ENCODE measurements around the gene ROR1. TPM values are rescaled to one million over a fixed set of nuclear protein-coding genes. Genes with fewer than 3 reads are reported as not detected.
A peak's percentile ranks its signal among the peaks of the same experiment; 100 is the strongest.

The ROR1 gene
- total and polyA plus RNA-seq, 2 of the 4 experiments (the other 2 are of a cell fraction), result 4.4 to 10.0 TPM

- Histone ChIP-seq H3K4me1 (ENCODE audit: control insufficient read depth, insufficient read depth, low read length) (peaks cover 2% of the 10 kb centered on the region; the same call in 1 of the 2 replicates), H3K27me3 (ENCODE audit: control insufficient read depth, insufficient read depth, low read length) (no peaks in the 10 kb centered on the region), H3K56ac (ENCODE audit: extremely low read depth, insufficient read depth, low read length) (no peak overlapping the region), H3K14ac (replicated peaks; ENCODE audit: low read depth, low read length) (no peak overlapping the region), H3K36me3 (ENCODE audit: control insufficient read depth, insufficient read depth, low read length) (no peaks in the 10 kb centered on the region), H4K8ac (ENCODE audit: low read depth in 2 of 2, low read length in 2 of 2) (no peak overlapping the region), H2BK15ac (ENCODE audit: low read depth, low read length) (0 out of 3 replicates have a peak overlapping the region, but pooled peaks have one; percentile 17), H2AK9ac (replicated peaks; ENCODE audit: low read depth, low read length, poor library complexity) (no peak overlapping the region), H3K4me3 (ENCODE audit: insufficient read depth, low read depth, low read length) (no peak overlapping the region), H3K18ac (ENCODE audit: low read depth, low read length) (no peak overlapping the region), H2BK20ac (ENCODE audit: low read depth, low read length) (no peak overlapping the region), H4K91ac (ENCODE audit: insufficient read depth, low read depth, low read length) (no peak overlapping the region), H3K9ac (ENCODE audit: low read depth, low read length) (no peak overlapping the region), H3K9me3 (ENCODE audit: control insufficient read depth, insufficient read depth, low read length) (no peaks in the 10 kb centered on the region), H2BK120ac (ENCODE audit: low read depth, low read length) (no peak overlapping the region), H2BK5ac (ENCODE audit: low read depth, low read length, poor library complexity, severe bottlenecking) (no peak overlapping the region), H3K79me1 (ENCODE audit: low read depth in 1 of 2, low read length in 2 of 2) (no peaks in the 10 kb centered on the region), H3K9me1 (ENCODE audit: insufficient read depth, low read length) (peaks cover 7% of the 10 kb centered on the region; the same call in 1 of the 2 replicates), H3K23ac (ENCODE audit: low read depth, low read length) (no peak overlapping the region), H2AK5ac (ENCODE audit: low read depth, low read length) (no peak overlapping the region), H3K4ac (ENCODE audit: low read depth, low read length) (no peak overlapping the region; the same call in 1 of the 2 replicates), H3K4me2 (ENCODE audit: low read depth, low read length) (no peak overlapping the region), H2AFZ (replicated peaks; ENCODE audit: low read length, poor library complexity) (no peak overlapping the region), H3K27ac (ENCODE audit: insufficient read depth, low read length) (no peak overlapping the region), H4K20me1 (ENCODE audit: insufficient read depth, low read length) (no peaks in the 10 kb centered on the region), H4K5ac (ENCODE audit: low read depth, low read length) (no peak overlapping the region)
- DNase-seq (no peak), ATAC-seq (ENCODE audit: low read depth) (no peak)
- dilution Hi-C loops (cut with HindIII; ENCODE audit: low sequenced_read_pairs, unreplicated experiment) (no loop called here), intact Hi-C loops (cut with micrococcal nuclease) (no loop called here), in situ Hi-C loops (cut with MboI; ENCODE audit: low sequenced_read_pairs) (no loop called here)
- ChIA-PET CTCF (no interaction called here), POLR2A (ENCODE audit: unreplicated experiment) (no interaction called here)
- BruUV-seq (replicated peaks), result no TSS peak
- TF ChIP-seq MAZ (IDR thresholded peaks at IDR 0.05; ENCODE audit: borderline replicate concordance, low read depth, low read length) (no peak), POLR2A (IDR thresholded peaks at IDR 0.05; ENCODE audit: low read depth, low read length) (no peak), RAD21 (IDR thresholded peaks at IDR 0.05; ENCODE audit: low read length) (no peak), ELK1 (IDR thresholded peaks at IDR 0.05; ENCODE audit: borderline replicate concordance, low read depth, low read length) (no peak), FOS (IDR thresholded peaks at IDR 0.05; ENCODE audit: low read depth, low read length) (no peak), CHD1 (IDR thresholded peaks at IDR 0.05; ENCODE audit: low read depth, low read length) (no peak), CTCF (conservative IDR thresholded peaks at IDR 0.05; ENCODE audit: low read depth, low read length) (no peak), CEBPB (IDR thresholded peaks at IDR 0.05; ENCODE audit: low read depth, low read length) (no peak), RFX5 (IDR thresholded peaks at IDR 0.05; ENCODE audit: low read depth, low read length) (no peak), RCOR1 (IDR thresholded peaks at IDR 0.05; ENCODE audit: insufficient replicate concordance, low read length) (no peak), MXI1 (IDR thresholded peaks at IDR 0.05; ENCODE audit: borderline replicate concordance, low read depth, low read length) (no peak), BHLHE40 (IDR thresholded peaks at IDR 0.05; ENCODE audit: low read depth, low read length) (no peak), NFE2L2 (IDR thresholded peaks at IDR 0.05; ENCODE audit: low read depth, low read length) (no peak)
- WGBS, 2 experiments (ENCODE audit: extremely low coverage in 2 of 2, insufficient read length in 1 of 2), result no CpG with 5 or more reads among the region's 2 CpGs
Observed at GRCh38 chr1:63904826-63905225, 131.0 kb downstream of the ROR1 start.
